ENCODE data around the gene PACS1. TPM values are rescaled to one million over a fixed set of nuclear protein-coding genes. Genes with fewer than 3 reads are reported as not detected.

PACS1 gene
- total RNA-seq, 1 donor from 2014 or later: 121 TPM

DNA sequence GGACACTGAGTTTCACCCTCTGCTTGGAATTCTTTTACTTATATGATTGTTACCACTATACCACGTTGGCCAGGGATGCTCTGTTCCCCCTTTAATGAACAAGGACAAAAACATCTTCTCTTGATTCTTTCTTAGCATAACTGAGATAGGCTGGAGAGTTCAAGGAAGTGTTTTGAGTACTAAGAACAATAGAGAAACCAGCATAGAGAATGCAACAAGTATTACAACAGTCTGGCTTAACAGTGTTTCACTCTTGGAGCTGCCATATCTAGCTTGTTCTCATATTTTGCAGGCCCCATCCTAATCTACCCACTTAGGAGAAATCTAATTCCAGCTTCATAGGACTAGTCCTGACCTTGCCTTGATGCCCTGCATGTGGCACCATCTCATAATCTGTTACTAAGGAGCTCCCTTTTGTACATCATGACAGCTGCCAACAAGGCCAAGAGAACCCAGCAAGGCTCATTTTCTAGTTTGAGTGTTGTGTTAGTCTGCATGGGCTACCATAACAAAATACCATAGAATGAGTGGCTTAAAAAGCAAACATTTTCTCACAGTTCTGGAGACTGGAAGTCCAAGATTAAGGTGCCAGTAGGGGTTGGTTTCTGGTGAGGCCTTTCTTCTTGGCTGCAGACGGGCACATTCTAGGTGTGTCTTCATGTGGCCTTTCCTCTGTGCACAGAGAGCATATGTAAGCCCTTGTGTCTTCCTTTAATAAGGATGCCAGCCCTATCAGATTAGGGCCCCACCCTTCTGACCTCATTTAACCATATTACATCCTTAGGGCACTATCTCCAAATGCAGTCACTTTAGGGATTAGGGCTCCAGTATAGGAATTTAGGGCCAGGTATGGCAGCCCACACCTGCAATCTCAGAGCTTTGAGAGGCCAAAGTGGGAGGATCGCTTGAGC is 37.8 kb downstream of the PACS1 start:
- Mint-ChIP-seq H3K9me3 (no peaks in the 10 kb centered on the region), H3K4me1 (peaks cover 86% of the 10 kb centered on the region), H3K27me3 (no peaks in the 10 kb centered on the region), H3K4me3 (no peak overlapping the region), H3K36me3 (ENCODE audit: low read depth) (peaks cover 23% of the 10 kb centered on the region), H3K27ac (peak overlapping the region; percentile 27)
- POLR2A ChIA-PET: interaction anchor here (0.6 to 1.9 kb wide), 4 partner anchors 12 to 513 kb away, joined by 3 to 5 read pairs (median 3); no protein-coding TSS in a partner anchor
- intact Hi-C loops (cut with micrococcal nuclease): no loop called here
- ATAC-seq (ENCODE audit: low read depth): no peak
- CTCF ChIA-PET: interaction anchor here (1.1 kb wide), 1 partner anchor 32 kb away, joined by 4 read pairs; no protein-coding TSS in a partner anchor
- TF ChIP-seq, protein P1, sequence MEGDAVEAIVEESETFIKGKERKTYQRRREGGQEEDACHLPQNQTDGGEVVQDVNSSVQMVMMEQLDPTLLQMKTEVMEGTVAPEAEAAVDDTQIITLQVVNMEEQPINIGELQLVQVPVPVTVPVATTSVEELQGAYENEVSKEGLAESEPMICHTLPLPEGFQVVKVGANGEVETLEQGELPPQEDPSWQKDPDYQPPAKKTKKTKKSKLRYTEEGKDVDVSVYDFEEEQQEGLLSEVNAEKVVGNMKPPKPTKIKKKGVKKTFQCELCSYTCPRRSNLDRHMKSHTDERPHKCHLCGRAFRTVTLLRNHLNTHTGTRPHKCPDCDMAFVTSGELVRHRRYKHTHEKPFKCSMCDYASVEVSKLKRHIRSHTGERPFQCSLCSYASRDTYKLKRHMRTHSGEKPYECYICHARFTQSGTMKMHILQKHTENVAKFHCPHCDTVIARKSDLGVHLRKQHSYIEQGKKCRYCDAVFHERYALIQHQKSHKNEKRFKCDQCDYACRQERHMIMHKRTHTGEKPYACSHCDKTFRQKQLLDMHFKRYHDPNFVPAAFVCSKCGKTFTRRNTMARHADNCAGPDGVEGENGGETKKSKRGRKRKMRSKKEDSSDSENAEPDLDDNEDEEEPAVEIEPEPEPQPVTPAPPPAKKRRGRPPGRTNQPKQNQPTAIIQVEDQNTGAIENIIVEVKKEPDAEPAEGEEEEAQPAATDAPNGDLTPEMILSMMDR (IDR thresholded peaks at IDR 0.05): no peak
- no peak for DNase-seq

DNA sequence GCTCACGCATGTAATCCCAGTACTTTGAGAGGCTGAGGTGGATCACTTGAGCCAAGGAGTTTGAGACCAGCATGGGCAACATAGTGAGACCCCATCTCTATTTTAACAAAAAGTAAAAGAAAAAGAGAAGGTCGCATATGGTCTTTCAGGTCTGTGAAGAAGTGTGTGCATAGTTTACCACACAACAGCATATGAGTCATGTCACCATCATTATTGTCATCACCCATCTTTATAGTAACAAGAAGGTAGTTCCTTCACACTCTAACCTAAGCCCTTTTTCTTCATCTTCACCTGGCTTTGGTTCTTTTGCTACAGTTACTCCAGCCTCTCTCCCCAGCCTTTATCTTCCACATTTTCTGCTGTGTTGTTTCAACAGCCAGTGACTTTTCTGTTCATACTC is 39.2 kb downstream of the PACS1 start:
- POLR2A ChIA-PET: interaction anchor here (1.9 to 2.9 kb wide), 2 partner anchors 17 kb away, joined by 5 to 12 read pairs; no protein-coding TSS in a partner anchor
- CTCF ChIA-PET: no interaction called here
- DNase-seq (no peak), ATAC-seq (ENCODE audit: low read depth) (no peak)
- TF ChIP-seq, protein P1 (IDR thresholded peaks at IDR 0.05): no peak
- no peaks in the 10 kb centered on the region for H3K9me3 Mint-ChIP-seq
- no peaks in the 10 kb centered on the region for H3K27me3 Mint-ChIP-seq
- peak overlapping the region; percentile 16 for H3K27ac Mint-ChIP-seq
- no peak overlapping the region for H3K4me3 Mint-ChIP-seq
- intact Hi-C loops (cut with micrococcal nuclease): no loop called here
- H3K4me1 Mint-ChIP-seq: peaks cover 89% of the 10 kb centered on the region
- H3K36me3 Mint-ChIP-seq (ENCODE audit: low read depth): peaks cover 20% of the 10 kb centered on the region

DNA sequence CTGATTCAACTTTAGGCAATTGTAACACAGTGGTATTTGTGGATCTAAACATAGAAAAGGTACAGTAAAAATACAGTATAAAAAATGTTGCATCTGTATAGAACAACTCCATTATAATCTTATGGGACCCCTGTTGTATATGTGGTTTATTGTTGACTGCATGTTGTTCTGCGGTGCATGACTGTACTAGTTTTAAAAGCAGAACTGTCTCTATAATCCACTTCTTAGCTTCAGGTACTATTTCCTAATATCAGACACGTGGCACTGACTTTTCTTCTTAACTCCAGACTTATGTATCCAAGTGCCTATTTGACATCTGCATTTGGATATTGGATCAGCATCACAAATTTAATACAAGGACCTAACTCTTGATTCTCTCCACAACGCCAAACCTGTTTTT is 41.1 kb downstream of the PACS1 start:
- TF ChIP-seq, protein P1 (IDR thresholded peaks at IDR 0.05): no peak
- ChIA-PET POLR2A (interaction anchor here (0.6 to 2.9 kb wide), 9 partner anchors 9 to 181 kb away, joined by 4 to 12 read pairs (median 7); no protein-coding TSS in a partner anchor), CTCF (interaction anchor here (0.8 to 1.7 kb wide), 2 partner anchors 24 to 43 kb away, joined by 3 to 4 read pairs; no protein-coding TSS in a partner anchor)
- peaks cover 93% of the 10 kb centered on the region for H3K4me1 Mint-ChIP-seq
- peak; percentile 50 for ATAC-seq (ENCODE audit: low read depth)
- no peaks in the 10 kb centered on the region for H3K9me3 Mint-ChIP-seq
- H3K27ac Mint-ChIP-seq: peak overlapping the region; percentile 83
- H3K27me3 Mint-ChIP-seq: no peaks in the 10 kb centered on the region
- intact Hi-C loops (cut with micrococcal nuclease): loop anchor here (1.0 kb wide), 1 partner anchor 10 kb away; no protein-coding TSS in a partner anchor
- peak overlapping the region; percentile 79 for H3K4me3 Mint-ChIP-seq
- DNase-seq: no peak
- H3K36me3 Mint-ChIP-seq (ENCODE audit: low read depth): peaks cover 14% of the 10 kb centered on the region

DNA sequence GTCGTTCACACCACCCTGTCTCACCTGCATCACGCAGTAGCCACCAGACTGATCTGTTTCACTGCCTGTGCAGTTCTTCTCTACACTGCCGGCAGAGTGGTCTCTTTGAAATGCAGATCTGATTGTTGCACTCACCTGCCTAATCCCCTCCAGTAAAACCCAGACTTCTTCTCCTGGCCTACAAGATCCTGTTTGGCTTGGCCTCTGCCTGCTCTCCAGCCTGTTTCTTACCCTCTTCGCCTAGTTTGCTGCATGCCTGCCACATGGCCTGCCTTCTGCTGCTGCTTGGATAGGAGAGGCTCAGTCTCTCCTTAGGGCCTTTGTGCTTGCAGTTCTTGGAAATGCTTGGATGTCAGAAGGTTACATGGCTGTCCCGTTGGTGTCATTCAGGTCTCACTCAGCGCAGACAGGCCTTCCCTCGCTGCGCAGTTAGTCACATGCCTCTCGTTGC is 42.0 kb downstream of the PACS1 start:
- ChIA-PET POLR2A (interaction anchor here (1.0 to 2.9 kb wide), 6 partner anchors 8 to 43 kb away, joined by 3 to 25 read pairs (median 6); no protein-coding TSS in a partner anchor), CTCF (interaction anchor here (0.8 to 1.7 kb wide), 2 partner anchors 23 to 44 kb away, joined by 3 to 4 read pairs; no protein-coding TSS in a partner anchor)
- Mint-ChIP-seq H3K4me3 (peak overlapping the region; percentile 58), H3K9me3 (no peaks in the 10 kb centered on the region), H3K27me3 (no peaks in the 10 kb centered on the region), H3K36me3 (ENCODE audit: low read depth) (peaks cover 10% of the 10 kb centered on the region), H3K27ac (peak overlapping the region; percentile 83), H3K4me1 (peaks cover 98% of the 10 kb centered on the region)
- intact Hi-C loops (cut with micrococcal nuclease): loop anchor here (1.0 kb wide), 1 partner anchor 31 kb away; no protein-coding TSS in a partner anchor
- ATAC-seq (ENCODE audit: low read depth): no peak
- DNase-seq: no peak
- TF ChIP-seq, protein P1 (IDR thresholded peaks at IDR 0.05): no peak

Data from activated B cell treated with CpG ODN at 0.5 μM for 24 hours (primary cell).